ENCODE results near the gene FMN2. TPM values are rescaled to one million over a fixed set of nuclear protein-coding genes. Genes with fewer than 3 reads are reported as not detected.

The FMN2 gene
- total RNA-seq, 3 donors from 2014 or later, result 0.96 to 30.4 (median 3.5) TPM

GRCh38 chr1:240199758-240200645 is 108.3 kb downstream of the FMN2 start:
- no peak for TF ChIP-seq CTCF (IDR thresholded peaks at IDR 0.05)
- DNase-seq, result no peak
- H3K9me3 ChIP-seq, result peaks cover 10% of the 10 kb centered on the region
- H3K4me1 ChIP-seq (ENCODE audit: low read depth), result no peaks in the 10 kb centered on the region
- intact Hi-C loops (cut with DNase I, micrococcal nuclease), result loop anchor here (10.0 kb wide), 2 partner anchors 405 to 415 kb away; partner anchors contain the start of gene GREM2 (in 1 of the 2)
- H3K4me3 ChIP-seq, result no peak overlapping the region
- no peaks in the 10 kb centered on the region for H3K36me3 ChIP-seq (ENCODE audit: low read depth)
- ATAC-seq, result no peak

GRCh38 chr1:240201931-240202330 is 110.2 kb downstream of the FMN2 start:
- ATAC-seq, result no peak
- intact Hi-C loops (cut with DNase I, micrococcal nuclease), result no loop called here
- Histone ChIP-seq H3K36me3 (ENCODE audit: low read depth) (no peaks in the 10 kb centered on the region), H3K9me3 (peaks cover 10% of the 10 kb centered on the region), H3K4me3 (no peak overlapping the region), H3K4me1 (ENCODE audit: low read depth) (no peaks in the 10 kb centered on the region)
- TF ChIP-seq CTCF (IDR thresholded peaks at IDR 0.05), result no peak
- no peak for DNase-seq

- ATAC-seq, result no peak
- Histone ChIP-seq H3K9me3 (peaks cover 3% of the 10 kb centered on the region), H3K4me3 (no peak overlapping the region), H3K4me1 (ENCODE audit: low read depth) (no peaks in the 10 kb centered on the region), H3K36me3 (ENCODE audit: low read depth) (no peaks in the 10 kb centered on the region)
- TF ChIP-seq CTCF (IDR thresholded peaks at IDR 0.05), result no peak
- DNase-seq, result no peak
- intact Hi-C loops (cut with DNase I, micrococcal nuclease), result no loop called here
Observed at GRCh38 chr1:240207073-240207709, 115.5 kb downstream of the FMN2 start.

- no peaks in the 10 kb centered on the region for H3K4me1 ChIP-seq (ENCODE audit: low read depth)
Observed at GRCh38 chr1:240210026-240210425, 118.3 kb downstream of the FMN2 start.

GRCh38 chr1:240212556-240212955 is 120.9 kb downstream of the FMN2 start:
- Histone ChIP-seq H3K36me3 (ENCODE audit: low read depth) (no peaks in the 10 kb centered on the region), H3K4me1 (ENCODE audit: low read depth) (no peaks in the 10 kb centered on the region), H3K9me3 (no peaks in the 10 kb centered on the region), H3K4me3 (no peak overlapping the region)
- no peak for TF ChIP-seq CTCF (IDR thresholded peaks at IDR 0.05)
- no peak for DNase-seq
- intact Hi-C loops (cut with DNase I, micrococcal nuclease), result no loop called here
- ATAC-seq, result no peak

More at GRCh38 chr1:240210026-240210425, 118.3 kb downstream of the FMN2 start:
- intact Hi-C loops (cut with DNase I, micrococcal nuclease), result no loop called here
- no peak for TF ChIP-seq CTCF (IDR thresholded peaks at IDR 0.05)
- Histone ChIP-seq H3K9me3 (no peaks in the 10 kb centered on the region), H3K36me3 (ENCODE audit: low read depth) (no peaks in the 10 kb centered on the region), H3K4me3 (no peak overlapping the region)
- DNase-seq (no peak), ATAC-seq (no peak)
